IPS-NIHi11 (cell line): ENCODE measurements around the gene CD101.

Experiments used
- DNase-seq: peaks from one replicate; pipeline ENCODE4 v3.0.0; 2012; ENCODE audit warnings: mixed read lengths, low spot score

Gene CD101

DNA sequence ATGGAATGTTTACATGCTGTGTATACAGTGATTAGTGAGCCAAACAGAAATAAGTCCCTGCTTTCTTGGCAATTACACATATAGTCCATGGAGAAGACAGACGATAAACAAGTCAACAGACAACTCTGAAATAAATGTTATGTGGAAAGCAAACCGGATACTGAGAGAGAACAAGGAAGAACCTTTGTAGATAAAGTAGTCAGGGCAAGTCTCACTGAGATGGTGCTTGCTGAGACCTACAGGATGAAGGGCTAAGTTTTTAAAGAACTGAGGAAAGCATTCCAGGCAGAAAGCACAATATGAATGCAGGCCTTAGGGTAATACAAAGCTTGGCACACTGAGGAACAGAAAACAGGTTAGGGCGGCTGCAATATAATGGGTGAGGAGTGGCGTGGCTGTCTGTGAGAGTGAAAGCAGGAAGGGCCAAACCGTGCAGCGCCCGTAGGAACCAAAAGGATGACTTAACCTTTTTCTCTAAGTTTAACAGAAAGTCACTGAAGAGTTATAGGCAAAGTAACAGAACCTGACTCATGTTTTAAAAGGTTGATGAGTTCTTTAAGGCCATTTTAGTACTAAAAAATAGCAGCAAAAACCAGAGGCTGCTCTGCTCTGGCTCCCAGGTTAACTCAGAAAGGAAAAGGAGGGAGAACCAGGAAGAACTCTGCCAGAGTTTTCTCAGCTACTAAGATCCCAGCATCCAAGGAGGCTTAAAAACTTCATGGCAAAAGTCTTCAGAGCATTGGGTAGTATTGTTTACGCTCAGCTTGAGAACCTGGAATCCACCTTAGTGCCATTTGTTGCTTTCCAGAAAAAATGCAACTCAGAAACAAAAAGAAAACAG lies 49.9 kb downstream of the CD101 start:
- DNase-seq: no peak

DNA sequence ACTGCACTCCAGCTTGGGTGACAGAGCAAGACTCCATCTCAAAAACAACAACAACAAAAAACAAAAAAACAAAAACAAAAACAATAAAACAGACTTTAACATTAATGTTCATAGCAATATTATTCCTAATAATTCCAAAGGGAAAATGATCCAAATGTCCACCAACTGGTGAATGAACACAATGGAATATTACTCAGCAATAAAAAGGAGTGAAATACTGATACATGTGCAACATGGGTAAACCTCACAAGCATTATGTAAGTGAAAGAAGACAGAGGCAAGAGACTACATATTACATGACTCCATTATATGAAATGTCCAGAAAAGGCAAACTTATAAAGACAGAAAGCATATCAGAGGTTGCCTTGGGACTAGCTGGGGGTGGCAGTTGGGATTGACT lies 52.5 kb downstream of the CD101 start:
- no peak for DNase-seq

DNA sequence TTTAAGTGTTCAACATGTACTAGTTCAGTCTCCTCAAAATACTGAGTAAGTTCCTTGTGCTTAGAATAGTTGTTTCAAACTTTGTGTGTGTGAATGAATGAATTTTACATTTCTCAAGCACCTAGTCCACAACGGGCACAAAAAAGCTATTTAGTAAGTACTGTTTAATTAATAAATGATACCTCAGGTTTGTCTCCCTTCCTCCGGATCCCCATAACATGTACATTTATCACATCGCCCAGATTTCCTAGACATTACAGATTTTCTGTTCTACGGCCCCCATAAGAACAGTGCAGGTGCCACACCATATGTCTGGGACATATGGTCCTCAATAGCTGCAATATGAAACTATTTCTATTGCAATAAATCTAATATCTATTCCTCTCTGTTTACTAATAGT lies 57.2 kb downstream of the CD101 start:
- no peak for DNase-seq

DNA sequence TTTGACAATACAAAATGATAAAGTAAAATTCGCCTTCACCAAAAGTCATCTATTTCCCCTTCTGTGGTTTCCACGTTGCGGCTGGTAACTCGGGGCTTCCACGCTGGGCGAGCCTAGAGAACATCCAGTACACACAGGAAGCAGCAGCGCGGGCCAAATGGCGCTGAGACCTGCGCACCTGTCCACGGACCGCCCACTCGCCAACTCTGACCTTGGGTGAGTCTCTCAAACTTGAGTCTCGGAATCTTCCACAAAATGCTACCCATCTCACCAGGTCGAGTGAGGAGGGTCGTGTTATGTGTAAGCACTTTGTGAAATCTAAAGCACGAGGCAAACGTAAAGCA lies 57.7 kb downstream of the CD101 start:
- no peak for DNase-seq

DNA sequence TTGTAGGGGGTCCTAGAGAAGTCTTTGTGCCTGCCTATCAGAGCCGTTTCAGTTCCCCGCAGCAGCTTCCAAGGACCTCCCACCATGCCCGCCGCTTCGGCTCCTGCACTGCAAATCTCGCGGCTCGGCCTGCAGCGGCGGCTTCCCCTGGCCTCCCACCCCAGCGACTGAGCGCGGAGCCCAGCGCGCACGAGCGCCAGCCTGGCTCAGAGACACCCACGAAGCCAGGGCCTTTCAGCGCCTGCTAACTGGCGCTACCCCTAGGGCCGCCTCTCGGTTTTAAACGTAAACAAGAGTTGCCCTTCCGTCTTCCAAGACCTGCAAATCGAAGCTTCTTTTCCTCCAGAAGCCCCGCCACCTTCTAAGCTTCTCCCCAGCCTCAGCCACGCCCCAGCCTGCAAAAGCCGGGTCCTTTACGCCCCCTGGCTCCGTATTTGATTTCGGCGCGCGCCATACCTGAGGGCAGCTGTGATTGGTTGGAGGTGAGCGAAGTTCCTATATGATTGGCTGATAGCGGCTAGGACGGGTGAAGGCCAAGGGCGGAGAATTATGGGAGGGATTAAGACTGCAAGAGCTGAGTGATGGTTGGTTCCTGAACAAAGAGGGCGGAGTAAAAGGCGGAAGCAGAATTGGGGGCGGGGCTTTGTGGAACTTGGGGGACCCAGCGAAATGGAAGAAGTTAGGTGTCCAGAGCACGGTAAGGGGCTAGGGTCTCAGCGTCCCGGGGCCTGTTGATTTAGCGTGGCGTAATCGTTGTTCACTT lies 58.3 kb downstream of the CD101 start, which contains the start of gene TTF2:
TTF2 (plus strand) TSS at position 649 of the 763 bp plus-strand sequence; CDS start at position 670, 21 bp downstream.
- peak; percentile 96 for DNase-seq

DNA sequence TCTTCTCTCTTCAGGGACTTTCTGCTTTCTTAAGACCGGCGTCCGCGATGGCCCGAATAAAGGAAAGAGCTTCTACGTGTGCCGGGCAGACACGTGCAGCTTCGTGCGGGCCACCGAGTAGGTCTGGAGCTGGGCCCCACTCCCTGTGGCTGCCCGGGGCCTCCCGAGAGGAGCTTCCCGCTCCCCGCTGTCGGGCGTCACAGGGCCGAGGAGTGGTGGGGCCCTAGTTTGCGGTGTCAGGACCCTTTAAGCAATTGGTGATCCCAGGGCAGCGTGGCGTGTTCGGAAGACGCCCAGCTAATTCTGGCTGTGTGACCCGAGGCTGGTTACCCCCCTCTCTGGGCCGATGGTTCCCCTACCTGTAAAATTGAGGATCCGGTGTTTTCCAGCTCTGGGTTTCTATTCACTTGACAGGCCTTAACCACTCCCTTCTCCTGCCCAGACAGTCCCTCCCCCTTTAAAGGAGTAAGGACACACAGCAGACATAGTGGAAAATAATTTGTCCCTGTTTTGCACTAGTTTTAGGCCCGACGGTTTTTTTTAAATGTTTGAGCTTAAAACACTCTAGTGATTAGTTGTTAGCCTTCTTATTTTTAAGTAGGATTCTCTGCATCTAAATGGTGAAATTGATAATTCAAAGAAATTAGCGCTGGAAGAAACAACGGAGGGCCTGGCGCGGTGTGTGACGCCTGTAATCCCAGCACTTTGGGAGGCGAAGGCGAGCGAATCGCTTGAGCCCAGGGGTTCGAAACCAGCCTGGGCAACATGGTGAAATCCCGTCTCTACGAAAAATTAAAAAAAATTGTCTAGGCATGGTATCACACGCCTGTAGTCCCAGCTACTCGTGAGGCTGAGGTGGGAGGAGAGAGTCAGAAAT lies 59.1 kb downstream of the CD101 start:
- peak; percentile 54 for DNase-seq

DNA sequence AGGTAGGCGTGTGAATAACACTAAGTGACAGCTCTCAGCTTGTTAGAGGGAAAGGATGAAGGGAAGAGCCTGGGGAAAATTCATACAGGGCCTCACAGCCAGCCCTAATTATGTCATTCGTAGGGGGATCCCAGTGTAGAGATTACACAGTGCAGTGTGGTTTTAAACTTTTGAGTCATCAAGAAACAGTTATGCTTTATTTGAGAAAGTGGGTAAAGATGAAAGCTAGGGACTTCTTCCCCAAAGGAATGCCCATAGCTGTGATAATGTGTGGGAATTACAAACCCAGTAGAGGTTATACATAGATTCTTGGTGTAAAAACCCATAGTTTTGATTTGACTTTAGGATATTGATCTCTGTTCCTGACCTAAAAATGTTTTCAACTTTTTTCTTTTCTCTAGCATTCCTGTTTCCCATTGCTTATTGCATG lies 60.4 kb downstream of the CD101 start:
- DNase-seq: no peak

DNA sequence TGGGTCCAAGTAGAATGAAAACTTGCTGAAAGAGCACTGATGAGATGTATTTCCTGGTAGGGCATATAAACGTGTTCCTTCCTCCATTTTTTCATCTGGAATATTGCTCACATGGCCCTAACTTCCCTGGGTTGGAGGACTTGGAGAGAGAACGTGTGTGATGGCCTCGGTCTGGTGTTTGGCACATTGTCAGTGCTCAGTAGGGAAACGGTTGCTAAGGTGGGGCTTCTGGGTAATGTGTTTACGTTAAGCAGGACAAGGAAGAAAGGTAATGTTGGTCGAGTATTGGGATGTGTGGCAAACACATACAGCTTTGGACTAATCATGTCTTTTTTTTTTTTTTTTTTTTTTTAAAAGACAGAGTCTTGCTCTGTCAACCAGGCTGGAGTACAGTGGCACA lies 64.8 kb downstream of the CD101 start:
- no peak for DNase-seq

DNA sequence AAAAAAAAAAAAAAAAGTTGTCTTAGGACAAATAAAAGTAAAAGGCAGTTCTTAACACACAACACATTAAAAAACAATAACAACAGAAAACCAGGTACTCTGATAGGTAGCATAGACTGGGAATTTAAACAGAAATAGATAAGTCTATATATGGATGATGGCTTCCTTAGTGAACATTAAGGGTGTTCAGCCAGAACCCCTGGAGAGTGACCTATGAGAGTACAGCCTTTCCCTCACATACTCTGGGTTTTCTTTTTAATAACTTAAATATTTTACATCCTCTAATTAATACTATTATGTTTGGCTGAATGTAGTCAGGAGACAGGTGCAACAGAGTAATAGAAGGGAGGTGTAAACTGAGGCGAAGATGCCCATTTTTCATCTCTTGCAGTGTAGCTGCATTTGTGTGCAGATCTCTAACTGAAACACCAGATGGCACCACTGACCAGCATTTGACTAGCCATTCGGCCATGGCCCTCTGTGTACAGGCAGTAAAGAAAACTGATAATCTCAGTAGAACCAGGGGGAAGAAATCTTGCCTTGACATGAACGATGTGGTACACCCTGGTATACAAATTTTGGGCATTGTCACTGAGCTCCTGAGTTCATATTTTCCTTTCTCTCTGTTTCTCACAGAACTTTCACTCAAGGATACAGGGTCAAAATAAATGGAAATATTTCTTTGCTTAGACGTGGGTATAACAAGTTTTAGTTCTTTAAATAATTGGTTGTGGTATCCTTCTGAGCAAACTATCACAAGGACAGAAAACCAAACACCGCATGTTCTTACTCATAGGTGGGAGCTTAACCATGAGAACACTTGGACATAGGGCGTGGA lies 66.2 kb downstream of the CD101 start:
- peak; percentile 62 for DNase-seq

DNA sequence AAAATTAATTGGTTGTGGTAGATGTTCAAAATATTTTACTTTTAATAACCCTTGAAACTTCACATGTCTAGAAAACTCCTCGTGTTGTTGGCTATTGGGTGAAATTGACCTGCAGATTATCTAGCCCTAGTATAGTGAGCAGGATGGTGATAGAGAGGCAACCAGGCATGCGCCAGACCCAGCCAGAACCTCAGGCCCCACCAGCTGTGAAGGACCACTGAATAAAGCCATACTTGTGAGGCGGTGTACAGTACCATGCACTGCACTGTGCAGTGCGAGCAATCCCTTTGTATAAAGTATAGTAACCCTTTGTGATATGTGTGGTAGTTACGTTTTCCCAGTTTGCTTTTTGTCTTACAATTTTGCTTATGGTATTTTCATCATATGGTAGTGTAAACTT lies 67.0 kb downstream of the CD101 start:
- DNase-seq: no peak

DNA sequence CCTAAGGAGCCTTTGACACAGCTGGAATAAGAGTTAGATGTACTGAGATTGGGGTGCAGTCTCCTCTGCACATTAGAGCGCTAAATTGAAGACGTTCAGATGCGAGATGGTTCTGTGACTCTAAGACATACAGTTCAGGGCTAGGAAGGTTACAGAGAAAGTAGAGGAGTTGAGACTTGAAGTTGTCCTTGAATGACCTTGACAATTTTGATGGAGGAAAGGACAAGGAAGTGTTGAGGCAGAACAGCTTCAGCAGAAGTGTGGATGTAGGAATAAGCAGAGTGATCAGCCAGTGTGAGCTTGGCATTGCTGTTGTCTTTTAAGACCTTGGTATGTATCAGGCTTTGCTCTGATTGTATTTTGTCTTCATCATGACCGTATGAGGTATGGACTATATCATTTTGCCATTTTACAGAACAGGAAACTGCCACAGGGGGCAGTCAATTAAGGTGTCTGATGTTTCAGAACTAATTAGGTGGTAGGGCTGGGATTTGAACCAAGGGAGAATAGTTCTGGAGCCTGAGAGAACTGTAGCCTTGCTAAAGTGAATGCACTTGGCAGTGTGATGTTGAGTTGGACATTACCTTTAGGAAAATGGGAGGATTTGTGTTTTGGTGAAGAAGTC lies 67.8 kb downstream of the CD101 start:
- DNase-seq: no peak

DNA sequence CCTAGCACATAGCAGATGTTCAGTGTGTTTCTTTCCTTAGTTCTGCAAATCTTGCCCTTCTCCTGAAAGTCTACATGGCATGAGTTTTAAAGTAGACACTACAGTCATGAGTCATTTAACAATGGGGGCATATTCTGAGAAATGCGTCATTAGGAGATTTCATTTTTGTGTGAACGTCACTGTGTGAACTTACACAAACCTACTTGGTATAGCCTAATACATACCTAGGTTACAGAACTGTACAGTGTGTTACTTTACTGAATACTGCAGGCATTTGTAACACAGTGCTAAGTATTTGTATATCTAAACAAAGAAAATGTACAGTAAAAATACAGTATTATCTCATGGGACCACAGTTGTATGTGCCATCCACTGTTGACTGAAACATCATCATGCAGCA lies 68.6 kb downstream of the CD101 start:
- DNase-seq: no peak

DNA sequence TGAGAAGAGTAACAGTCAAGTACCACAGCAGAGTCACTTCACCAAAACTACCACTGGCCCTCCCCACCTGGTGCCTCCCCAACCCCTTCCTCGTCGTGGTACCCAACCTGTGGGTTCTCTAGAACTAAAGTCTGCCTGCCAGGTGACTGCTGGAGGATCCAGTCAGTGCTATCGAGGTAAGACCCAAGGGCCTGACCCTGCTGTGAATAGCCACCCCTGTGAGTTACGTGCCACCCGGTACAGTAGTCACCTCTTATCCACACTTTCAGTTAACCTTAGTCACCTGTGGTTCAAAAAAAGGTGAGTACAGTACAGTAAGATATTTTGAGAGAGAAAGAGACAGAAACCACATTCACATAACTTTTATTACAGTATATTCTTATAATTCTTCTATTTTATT lies 75.1 kb downstream of the CD101 start:
- DNase-seq: no peak

DNA sequence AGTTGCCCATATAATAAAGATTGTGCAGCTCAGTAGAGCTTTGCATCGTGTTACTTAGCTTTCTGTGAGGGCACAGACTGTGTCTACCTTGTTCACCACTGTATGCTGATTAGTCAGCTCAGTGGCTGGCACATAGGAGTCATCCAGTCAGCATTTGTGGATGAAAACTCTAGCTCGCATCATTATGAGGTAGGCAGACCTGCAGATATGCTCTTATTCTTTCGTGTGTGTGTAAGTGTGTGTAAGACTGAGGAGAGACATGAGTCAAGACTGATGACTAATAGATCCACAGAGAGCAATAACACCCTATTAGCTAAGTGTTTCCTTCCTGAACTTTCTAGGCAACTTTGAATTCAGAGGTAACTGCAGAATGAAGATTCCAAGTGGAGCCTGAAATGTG lies 75.7 kb downstream of the CD101 start:
- DNase-seq: no peak

DNA sequence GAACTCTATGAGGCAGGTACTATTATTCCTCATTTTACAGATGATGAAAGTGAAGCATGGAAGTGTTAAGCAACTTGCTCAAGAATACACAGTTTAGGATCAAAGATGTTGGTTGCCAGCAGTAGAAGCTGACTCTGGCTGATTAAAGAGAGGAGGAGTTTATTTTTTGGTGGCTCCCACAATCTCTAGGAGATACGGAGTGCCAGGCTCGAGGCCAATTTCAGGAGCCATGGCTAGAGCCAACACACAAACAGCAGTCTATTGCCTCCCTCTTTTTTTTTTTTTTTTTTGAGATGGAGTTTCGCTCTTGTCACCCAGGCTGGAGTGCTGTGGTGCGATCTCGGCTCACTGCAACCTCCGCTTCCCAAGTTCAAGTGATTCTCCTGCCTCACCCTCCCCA lies 78.2 kb downstream of the CD101 start:
- DNase-seq: no peak

DNA sequence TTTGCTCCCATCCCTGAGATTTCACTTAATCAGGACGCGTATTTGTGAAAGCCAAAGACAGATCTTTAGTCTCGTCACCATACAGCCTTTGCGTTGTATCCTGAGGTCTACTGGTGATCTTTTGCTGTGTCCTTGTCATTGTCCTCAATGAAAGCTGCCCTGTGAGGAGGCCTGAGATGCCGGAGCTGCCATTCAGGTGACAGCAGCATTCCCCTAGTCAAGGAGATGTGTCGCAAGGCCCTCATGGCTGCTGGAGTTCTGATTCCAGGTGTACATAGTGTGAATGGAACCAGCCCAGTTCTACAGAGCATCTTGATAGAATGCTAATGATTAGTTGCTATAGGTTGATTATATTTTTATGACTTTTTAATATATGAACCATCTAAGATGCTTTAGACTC lies 82.7 kb downstream of the CD101 start:
- DNase-seq: no peak
